Measurements from ENCODE around the gene FAM114A1.
A peak's percentile ranks its signal among the peaks of the same experiment; 100 is the strongest.
"Not testable (repeated sequence)": the region's sequence is repeated elsewhere in the genome, so short reads cannot be mapped to it uniquely, and the experiment has no call there.

FAM114A1 gene

DNA sequence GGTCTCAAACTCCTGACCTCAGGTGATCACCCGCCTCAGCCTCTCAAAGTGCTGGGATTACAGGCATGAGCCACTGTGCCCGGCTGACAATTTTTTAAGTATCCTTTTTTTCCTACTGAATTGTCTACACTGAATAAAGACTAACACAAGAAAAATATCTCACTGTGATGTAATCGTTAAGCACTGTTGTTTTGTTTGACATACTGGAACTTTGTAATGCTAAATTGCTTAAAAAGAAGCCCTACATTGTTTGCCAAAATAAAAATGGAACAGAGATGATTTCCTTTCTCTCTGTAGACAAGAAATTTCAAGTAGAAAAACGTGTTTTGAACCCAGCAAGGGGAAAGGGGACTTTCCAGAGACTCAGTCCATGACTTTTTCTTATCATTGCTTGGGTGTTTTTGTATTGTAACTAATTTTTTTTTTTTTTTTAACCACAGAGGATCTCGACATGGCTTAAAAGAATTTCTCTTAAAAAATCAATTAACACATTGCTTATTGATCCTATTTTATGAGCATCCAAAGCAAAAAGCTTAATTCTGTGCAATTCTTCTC lies 89.7 kb downstream of the FAM114A1 start:
- TF ChIP-seq, protein P1, sequence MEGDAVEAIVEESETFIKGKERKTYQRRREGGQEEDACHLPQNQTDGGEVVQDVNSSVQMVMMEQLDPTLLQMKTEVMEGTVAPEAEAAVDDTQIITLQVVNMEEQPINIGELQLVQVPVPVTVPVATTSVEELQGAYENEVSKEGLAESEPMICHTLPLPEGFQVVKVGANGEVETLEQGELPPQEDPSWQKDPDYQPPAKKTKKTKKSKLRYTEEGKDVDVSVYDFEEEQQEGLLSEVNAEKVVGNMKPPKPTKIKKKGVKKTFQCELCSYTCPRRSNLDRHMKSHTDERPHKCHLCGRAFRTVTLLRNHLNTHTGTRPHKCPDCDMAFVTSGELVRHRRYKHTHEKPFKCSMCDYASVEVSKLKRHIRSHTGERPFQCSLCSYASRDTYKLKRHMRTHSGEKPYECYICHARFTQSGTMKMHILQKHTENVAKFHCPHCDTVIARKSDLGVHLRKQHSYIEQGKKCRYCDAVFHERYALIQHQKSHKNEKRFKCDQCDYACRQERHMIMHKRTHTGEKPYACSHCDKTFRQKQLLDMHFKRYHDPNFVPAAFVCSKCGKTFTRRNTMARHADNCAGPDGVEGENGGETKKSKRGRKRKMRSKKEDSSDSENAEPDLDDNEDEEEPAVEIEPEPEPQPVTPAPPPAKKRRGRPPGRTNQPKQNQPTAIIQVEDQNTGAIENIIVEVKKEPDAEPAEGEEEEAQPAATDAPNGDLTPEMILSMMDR (IDR thresholded peaks at IDR 0.05; ENCODE audit: low read length, missing control alignments): no peak

GRCh38 chr4:38957893-38958292 lies 90.3 kb downstream of the FAM114A1 start:
- TF ChIP-seq, protein P1 (IDR thresholded peaks at IDR 0.05; ENCODE audit: low read length, missing control alignments): no peak
- no peak overlapping the region for H3K4me3 ChIP-seq (replicated peaks; ENCODE audit: low read depth, low read length)
- DNase-seq (ENCODE audit: low read depth): no peak

More for the DNA sequence above, 89.7 kb downstream of the FAM114A1 start:
- peak; percentile 44 for DNase-seq (ENCODE audit: low read depth)
- H3K4me3 ChIP-seq (replicated peaks; ENCODE audit: low read depth, low read length): no peak overlapping the region

DNA sequence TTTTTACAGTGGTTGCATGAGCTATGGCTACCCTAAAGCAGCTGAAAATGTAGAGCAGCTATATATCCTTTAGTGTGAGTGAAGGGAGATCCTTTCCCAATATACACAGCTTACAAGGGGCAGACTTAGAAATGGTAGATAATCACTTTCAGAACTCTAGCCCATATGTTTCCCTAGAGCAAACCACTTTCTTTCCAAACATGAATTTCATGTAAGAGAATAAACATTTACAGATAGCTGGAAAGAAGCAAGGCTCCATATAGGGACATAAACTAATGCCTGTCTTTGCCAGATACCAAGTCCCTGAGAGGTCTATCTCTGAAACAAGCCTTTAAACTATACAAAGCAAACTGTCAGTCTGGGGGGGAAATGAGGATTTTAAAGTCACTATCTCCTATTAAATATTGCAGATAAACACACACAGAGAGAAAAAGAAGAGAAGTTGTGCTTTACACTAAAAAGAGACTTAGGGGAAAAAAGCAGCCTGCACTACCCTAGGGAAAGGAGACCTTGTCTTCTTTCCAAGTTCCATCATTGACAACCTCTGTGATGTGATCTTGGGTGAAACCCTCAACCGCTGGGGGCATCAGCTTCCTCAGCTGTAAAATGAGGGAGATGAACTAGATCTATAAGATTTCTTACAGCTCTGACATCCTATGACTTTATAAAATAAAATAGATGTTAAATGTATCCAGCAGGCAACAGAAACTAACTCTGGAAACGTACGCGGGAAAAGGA lies 91.0 kb downstream of the FAM114A1 start:
- no peak for DNase-seq (ENCODE audit: low read depth)

DNA sequence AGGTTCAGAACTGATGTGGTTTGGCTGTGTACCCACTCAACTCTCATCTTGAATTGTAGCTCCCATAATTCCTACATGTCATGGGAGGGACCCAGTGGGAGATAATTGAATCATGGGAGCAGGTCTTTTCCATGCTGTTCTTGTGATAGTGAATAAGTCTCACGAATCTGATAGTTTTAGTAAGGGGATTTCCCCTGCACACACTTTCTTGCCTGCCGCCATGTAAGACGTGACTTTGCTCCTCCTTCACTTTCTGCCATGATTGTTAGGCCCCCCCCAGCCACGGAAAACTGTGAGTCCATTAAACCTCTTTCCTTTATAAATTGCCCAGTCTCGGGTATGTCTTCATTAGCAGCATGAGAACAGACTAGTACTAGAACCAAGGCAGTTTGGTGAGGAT lies 91.6 kb downstream of the FAM114A1 start:
- DNase-seq (ENCODE audit: low read depth); H3K4me3 ChIP-seq (replicated peaks; ENCODE audit: low read depth, low read length): not testable (repeated sequence)

More for the DNA sequence above, 91.0 kb downstream of the FAM114A1 start:
- TF ChIP-seq, protein P1 (IDR thresholded peaks at IDR 0.05; ENCODE audit: low read length, missing control alignments): no peak
- H3K4me3 ChIP-seq (replicated peaks; ENCODE audit: low read depth, low read length): no peak overlapping the region

DNA sequence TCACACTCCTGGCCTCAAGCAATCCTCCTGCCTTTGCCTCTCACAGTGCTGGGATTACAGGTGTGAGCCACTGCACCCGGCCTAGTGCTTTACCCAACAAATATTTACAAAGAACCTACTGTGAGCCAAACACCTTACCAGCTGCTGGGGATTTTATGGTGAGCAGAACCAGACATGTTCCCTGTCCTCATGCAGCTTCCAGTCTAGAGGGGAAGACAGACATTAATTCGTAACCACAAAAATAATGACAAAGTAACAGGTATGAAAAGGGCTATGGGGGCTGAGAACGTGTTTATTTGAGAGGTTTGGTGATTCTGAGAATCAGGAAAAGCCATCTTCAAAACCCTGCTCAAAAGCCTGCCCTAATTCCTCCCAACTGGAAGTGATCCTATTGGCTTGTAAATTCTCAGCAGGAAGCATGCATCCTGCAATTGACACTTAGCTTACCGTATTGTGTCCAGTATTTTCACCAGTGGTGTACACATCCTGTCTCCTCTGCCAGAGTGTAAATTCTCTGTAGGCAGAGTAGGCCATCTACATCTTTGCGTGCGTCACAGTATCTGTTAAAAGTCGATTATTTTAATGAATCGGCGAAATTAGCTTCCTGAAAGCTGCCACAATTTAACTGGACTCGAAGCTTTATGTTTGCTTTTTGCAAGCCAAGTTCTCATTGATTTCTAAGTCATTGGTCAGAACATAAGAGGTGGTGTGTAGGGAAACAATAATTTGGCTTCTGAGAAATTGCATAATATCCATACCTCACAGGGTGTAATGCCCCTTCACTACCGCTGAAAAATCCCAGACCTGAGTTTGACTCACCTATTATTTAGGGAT lies 97.6 kb downstream of the FAM114A1 start:
- no peak overlapping the region for H3K4me3 ChIP-seq (replicated peaks; ENCODE audit: low read depth, low read length)
- TF ChIP-seq, protein P1 (IDR thresholded peaks at IDR 0.05; ENCODE audit: low read length, missing control alignments): no peak
- DNase-seq (ENCODE audit: low read depth): no peak

DNA sequence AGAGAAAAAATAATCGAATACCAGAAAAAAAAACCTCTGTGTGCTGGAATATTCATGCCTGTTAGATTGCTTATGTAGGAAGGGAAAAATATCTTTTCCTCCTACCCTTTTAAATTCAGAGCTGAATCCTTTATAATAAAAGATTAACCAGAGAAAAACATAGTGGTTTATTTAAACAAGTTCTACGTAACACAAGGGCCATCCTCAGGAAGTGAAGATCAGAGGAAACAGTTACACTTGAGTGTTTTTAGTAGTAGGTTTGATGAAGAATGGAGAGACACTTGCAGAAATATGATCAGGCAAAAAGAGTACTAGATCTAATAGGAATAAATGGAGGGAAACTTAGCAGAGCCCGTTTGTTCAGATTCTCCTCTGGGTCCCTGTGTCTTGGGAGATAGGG lies 98.3 kb downstream of the FAM114A1 start:
- no peak overlapping the region for H3K4me3 ChIP-seq (replicated peaks; ENCODE audit: low read depth, low read length)
- no peak for DNase-seq (ENCODE audit: low read depth)
- TF ChIP-seq, protein P1 (IDR thresholded peaks at IDR 0.05; ENCODE audit: low read length, missing control alignments): no peak

Data from fibroblast of pulmonary artery (primary cell).